Neuronal stem cell (in vitro differentiated cells): ENCODE data around the gene IL5RA. TPM values are rescaled to one million over a fixed set of nuclear protein-coding genes. Genes with fewer than 3 reads are reported as not detected.

Experiments
- DNase-seq: peaks from one replicate; pipeline ENCODE4 v3.0.0-alpha.2; 2013; ENCODE audit warnings: low spot score
- H2AFZ ChIP-seq: one replicate; pipeline ENCODE4 v1.6.1; 2013; ENCODE audit warnings: mild to moderate bottlenecking, low read length, inconsistent platforms
- H2AK5ac ChIP-seq: 2 replicates; pipeline ENCODE4 v1.6.1; 2013; ENCODE audit warnings: low read depth, mild to moderate bottlenecking, inconsistent platforms, low read length, moderate library complexity, mixed read lengths
- H2BK120ac ChIP-seq: 2 replicates; pipeline ENCODE4 v1.6.1; 2013; ENCODE audit warnings: low read depth, mild to moderate bottlenecking, inconsistent platforms, low read length, moderate library complexity, mixed read lengths
- H2BK12ac ChIP-seq: one replicate; pipeline ENCODE4 v1.6.1; 2013; ENCODE audit warnings: low read length, inconsistent platforms
- H2BK15ac ChIP-seq: 2 replicates; pipeline ENCODE4 v1.6.1; 2013; ENCODE audit warnings: mild to moderate bottlenecking, low read length, inconsistent platforms, mixed read lengths
- H2BK5ac ChIP-seq: one replicate; pipeline ENCODE4 v1.6.1; 2013; ENCODE audit warnings: inconsistent platforms, mild to moderate bottlenecking, low read length, moderate library complexity
- H3K14ac ChIP-seq: one replicate; pipeline ENCODE4 v1.6.1; 2013; ENCODE audit warnings: low read length, inconsistent platforms
- H3K18ac ChIP-seq: 2 replicates; pipeline ENCODE4 v1.6.1; 2013; ENCODE audit warnings: low read length, inconsistent platforms
- H3K23ac ChIP-seq: 2 replicates; pipeline ENCODE4 v1.6.1; 2013; ENCODE audit warnings: low read depth, mild to moderate bottlenecking, mixed read lengths, low read length, inconsistent platforms; ENCODE audit not compliant: poor library complexity
- H3K27ac ChIP-seq: replicated peaks from 3 replicates; pipeline ENCODE4 v1.5.1; 2013; ENCODE audit warnings: low read length, inconsistent platforms
- H3K27me3 ChIP-seq, 3 experiments: 2 replicates each; pipeline ENCODE4 v1.6.1; 2013; ENCODE audit warnings: low read length in 3 of 3, mild to moderate bottlenecking in 2 of 3, inconsistent platforms in 1 of 3, low read depth in 1 of 3, mixed read lengths in 1 of 3, moderate library complexity in 1 of 3; ENCODE audit not compliant: control insufficient read depth in 3 of 3, insufficient read depth in 3 of 3
- H3K36me3 ChIP-seq, 2 donors: replicated peaks in 1 of 2; 2 replicates each; pipeline ENCODE4 v1.6.1; 2013; ENCODE audit warnings: low read length in 2 of 2; ENCODE audit not compliant: control insufficient read depth in 2 of 2, insufficient read depth in 2 of 2
- H3K4ac ChIP-seq: 2 replicates; pipeline ENCODE4 v1.6.1; 2013; ENCODE audit warnings: inconsistent platforms, mild to moderate bottlenecking, low read length, moderate library complexity
- H3K4me1 ChIP-seq, 2 donors: 1 replicate in 1 of 2; 2 replicates in 1 of 2; pipeline ENCODE4 v1.6.1; 2013; ENCODE audit warnings: low read length in 2 of 2, low read depth in 1 of 2; ENCODE audit not compliant: control insufficient read depth in 2 of 2, insufficient read depth in 1 of 2
- H3K4me2 ChIP-seq: one replicate; pipeline ENCODE4 v1.6.1; 2013; ENCODE audit warnings: mild to moderate bottlenecking, low read length, inconsistent platforms; ENCODE audit not compliant: insufficient read depth, poor library complexity, severe bottlenecking
- H3K4me3 ChIP-seq, 2 donors: 2 replicates each; pipeline ENCODE4 v1.5.1; 2013; ENCODE audit warnings: low read length in 2 of 2, mild to moderate bottlenecking in 2 of 2, inconsistent platforms in 1 of 2, moderate library complexity in 1 of 2
- H3K79me1 ChIP-seq: one replicate; pipeline ENCODE4 v1.6.1; 2013; ENCODE audit warnings: low read depth, mild to moderate bottlenecking, inconsistent platforms, low read length, moderate library complexity
- H3K9ac ChIP-seq: one replicate; pipeline ENCODE4 v1.6.1; 2013; ENCODE audit warnings: mild to moderate bottlenecking, low read depth, low read length, inconsistent platforms; ENCODE audit not compliant: poor library complexity
- H3K9me3 ChIP-seq, 2 donors: replicated peaks in 1 of 2; 2 replicates each; pipeline versions ENCODE3 to v1.6.1; 2013; ENCODE audit warnings: low read length in 2 of 2, mild to moderate bottlenecking in 2 of 2, inconsistent platforms in 1 of 2, low read depth in 1 of 2, mixed read lengths in 1 of 2, moderate library complexity in 1 of 2; ENCODE audit not compliant: control insufficient read depth in 2 of 2, insufficient read depth in 1 of 2
- H4K8ac ChIP-seq: one replicate; pipeline ENCODE4 v1.6.1; 2013; ENCODE audit warnings: low read depth, mild to moderate bottlenecking, inconsistent platforms, low read length, moderate library complexity
- H4K91ac ChIP-seq: one replicate; pipeline ENCODE4 v1.6.1; 2013; ENCODE audit warnings: low read length, low read depth, mild to moderate bottlenecking, inconsistent platforms; ENCODE audit not compliant: poor library complexity
- WGBS, 2 donors: extraction: QIAGEN DNeasy Blood & Tissue Kit; methylation state at CpG; one replicate each; pipeline ENCODE4 v1.1.7; 2013; ENCODE audit warnings: missing lambda C conversion rate in 2 of 2, mixed read lengths in 1 of 2; ENCODE audit not compliant: insufficient read length in 2 of 2, insufficient replicate concordance in 1 of 2; ENCODE audit errors: extremely low coverage in 2 of 2; 5-methylcytosine and 5-hydroxymethylcytosine counted together
- polyA plus RNA-seq, 2 experiments: library from polyadenylated mRNA; stranded (reverse); fragments of 200-250 nt; gene quantifications; one replicate each; pipeline ENCODE4 v1.2.3, GENCODE V29; 2013

Gene IL5RA
- polyA plus RNA-seq (2013, experiment 1 of 2) = not detected
- 0.01 TPM for polyA plus RNA-seq (2013, experiment 2 of 2)

GRCh38 chr3:3110299-3110630, at the start of gene IL5RA:
TSS of gene IL5RA (minus strand) at chr3:3110374. CDS start at chr3:3104984, 5,390 bp downstream.
- H4K91ac ChIP-seq = no peak within 1 kb of the TSS
- no peak within 1 kb of the TSS for H3K9ac ChIP-seq
- H3K23ac ChIP-seq = no peak within 1 kb of the TSS
- H3K79me1 ChIP-seq = peaks cover 2% of the 10 kb centered on the region
- H3K4me2 ChIP-seq = no peak within 1 kb of the TSS
- H2BK12ac ChIP-seq = no peak within 1 kb of the TSS
- no peak within 1 kb of the TSS for H3K18ac ChIP-seq
- H3K27me3 ChIP-seq = peaks cover 0 to 3% (median 0%) of the 10 kb centered on the region in 3 experiments
- no peaks in the 10 kb centered on the region for H3K4me1 ChIP-seq
- H2BK5ac ChIP-seq = no peak within 1 kb of the TSS
- DNase-seq = no peak
- H3K4ac ChIP-seq = no peak within 1 kb of the TSS
- H2BK15ac ChIP-seq = no peak within 1 kb of the TSS
- no peak within 1 kb of the TSS for H3K27ac ChIP-seq
- no peaks in the 10 kb centered on the region for H3K9me3 ChIP-seq
- H2AK5ac ChIP-seq = no peak within 1 kb of the TSS
- whole genome bisulfite sequencing, 2 donors = no CpG with 5 or more reads among the region's 4 CpGs
- no peak within 1 kb of the TSS for H3K4me3 ChIP-seq
- H4K8ac ChIP-seq = no peak within 1 kb of the TSS
- H2BK120ac ChIP-seq = no peak within 1 kb of the TSS
- peak within 1 kb of the TSS; percentile 63 for H2AFZ ChIP-seq
- H3K14ac ChIP-seq = no peak within 1 kb of the TSS
- H3K36me3 ChIP-seq = no peaks in the 10 kb centered on the region

GRCh38 chr3:3157484-3157883, 47.3 kb upstream of the IL5RA start:
- Histone ChIP-seq H3K18ac (no peak overlapping the region), H3K9ac (no peak overlapping the region), H2BK5ac (no peak overlapping the region), H3K4me3 (no peak overlapping the region), H3K4me2 (no peak overlapping the region), H4K91ac (no peak overlapping the region), H4K8ac (no peak overlapping the region), H2AK5ac (no peak overlapping the region), H3K4ac (no peak overlapping the region), H2BK12ac (no peak overlapping the region), H3K36me3 (peaks cover 4 to 95% of the 10 kb centered on the region in 2 donors), H3K4me1 (no peaks in the 10 kb centered on the region), H3K27ac (no peak overlapping the region), H2AFZ (no peak overlapping the region), H2BK15ac (no peak overlapping the region), H3K79me1 (no peaks in the 10 kb centered on the region), H2BK120ac (no peak overlapping the region), H3K9me3 (no peaks in the 10 kb centered on the region), H3K14ac (no peak overlapping the region), H3K23ac (no peak overlapping the region), H3K27me3 (no peaks in the 10 kb centered on the region)
- no CpG with 5 or more reads among the region's 8 CpGs for WGBS, 2 donors
- DNase-seq = no peak

- Histone ChIP-seq H3K14ac (no peak overlapping the region), H3K27me3 (no peaks in the 10 kb centered on the region), H3K18ac (no peak overlapping the region), H2AFZ (no peak overlapping the region), H3K4me3 (no peak overlapping the region), H3K9me3 (no peaks in the 10 kb centered on the region), H4K8ac (no peak overlapping the region), H3K36me3 (peaks cover 6 to 98% of the 10 kb centered on the region in 2 donors), H2AK5ac (no peak overlapping the region), H3K4ac (no peak overlapping the region), H3K23ac (no peak overlapping the region), H3K4me2 (no peak overlapping the region), H2BK5ac (no peak overlapping the region), H2BK120ac (no peak overlapping the region), H2BK15ac (no peak overlapping the region), H3K4me1 (no peaks in the 10 kb centered on the region), H4K91ac (no peak overlapping the region), H3K79me1 (no peaks in the 10 kb centered on the region), H2BK12ac (no peak overlapping the region), H3K27ac (no peak overlapping the region), H3K9ac (no peak overlapping the region)
- no peak for DNase-seq
- WGBS, 2 donors = no CpG with 5 or more reads among the region's 5 CpGs
Observed at GRCh38 chr3:3154879-3155610, 44.9 kb upstream of the IL5RA start.

GRCh38 chr3:3151513-3151912, 41.3 kb upstream of the IL5RA start:
- H3K4ac ChIP-seq = no peak overlapping the region
- H2BK12ac ChIP-seq = no peak overlapping the region
- no peaks in the 10 kb centered on the region for H3K27me3 ChIP-seq
- H3K4me1 ChIP-seq = no peaks in the 10 kb centered on the region
- no peak for DNase-seq
- H2BK5ac ChIP-seq = no peak overlapping the region
- no peak overlapping the region for H3K9ac ChIP-seq
- H3K27ac ChIP-seq = no peak overlapping the region
- H2BK15ac ChIP-seq = no peak overlapping the region
- no peak overlapping the region for H4K8ac ChIP-seq
- no peak overlapping the region for H3K18ac ChIP-seq
- no peak overlapping the region for H2BK120ac ChIP-seq
- no CpG with 5 or more reads among the region's 1 CpG for WGBS, 2 donors
- no peak overlapping the region for H2AFZ ChIP-seq
- no peak overlapping the region for H3K23ac ChIP-seq
- no peak overlapping the region for H3K14ac ChIP-seq
- H3K4me2 ChIP-seq = no peak overlapping the region
- no peaks in the 10 kb centered on the region for H3K79me1 ChIP-seq
- no peak overlapping the region for H2AK5ac ChIP-seq
- no peak overlapping the region for H4K91ac ChIP-seq
- no peaks in the 10 kb centered on the region for H3K9me3 ChIP-seq
- peaks cover 8 to 100% of the 10 kb centered on the region in 2 donors for H3K36me3 ChIP-seq
- no peak overlapping the region for H3K4me3 ChIP-seq
